GM18909 (cell line): ENCODE measurements around the gene FBXO2.

ENCODE experiments used
- ATAC-seq: cut with Tn5 transposase; IDR thresholded peaks from one replicate; pipeline ENCODE4 v1.9.1; 2021; ENCODE audit warnings: mild to moderate bottlenecking; ENCODE audit not compliant: unreplicated experiment, poor library complexity

FBXO2 gene

GRCh38 chr1:11682799-11683198 lies 28.6 kb upstream of the FBXO2 start:
- no peak for ATAC-seq

- ATAC-seq, result no peak
Observed at GRCh38 chr1:11682287-11682771, 28.1 kb upstream of the FBXO2 start.

GRCh38 chr1:11681071-11681771 lies 27.0 kb upstream of the FBXO2 start, which contains the start of gene MAD2L2:
TSS of gene MAD2L2 (minus strand) at chr1:11681148. CDS start at chr1:11680601, 547 bp downstream.
- ATAC-seq, result peak; percentile 86

GRCh38 chr1:11680270-11681070 lies 26.2 kb upstream of the FBXO2 start:
- ATAC-seq, result peak; percentile 18

GRCh38 chr1:11678442-11678841 lies 24.2 kb upstream of the FBXO2 start:
- ATAC-seq, result no peak

- no peak for ATAC-seq
Observed at GRCh38 chr1:11676386-11677103, 22.3 kb upstream of the FBXO2 start.

- ATAC-seq, result no peak
Observed at GRCh38 chr1:11675325-11675724, 21.1 kb upstream of the FBXO2 start.

- ATAC-seq, result no peak
Observed at GRCh38 chr1:11674488-11674887, 20.3 kb upstream of the FBXO2 start.

- ATAC-seq, result no peak
Observed at GRCh38 chr1:11673089-11673769, 19.0 kb upstream of the FBXO2 start.

GRCh38 chr1:11671544-11672286 lies 17.5 kb upstream of the FBXO2 start:
- no peak for ATAC-seq

- no peak for ATAC-seq
Observed at GRCh38 chr1:11671205-11671543, 16.9 kb upstream of the FBXO2 start.

GRCh38 chr1:11670747-11671146 lies 16.5 kb upstream of the FBXO2 start:
- no peak for ATAC-seq

GRCh38 chr1:11668516-11668915 lies 14.3 kb upstream of the FBXO2 start:
- ATAC-seq, result no peak

- ATAC-seq, result peak; percentile 48
Observed at GRCh38 chr1:11664336-11665065, 10.3 kb upstream of the FBXO2 start.

- ATAC-seq, result no peak
Observed at GRCh38 chr1:11661103-11661502, 6.9 kb upstream of the FBXO2 start.

- ATAC-seq, result no peak
Observed at GRCh38 chr1:11659748-11660147, 5.5 kb upstream of the FBXO2 start.

GRCh38 chr1:11658542-11658941 lies 4.3 kb upstream of the FBXO2 start:
- ATAC-seq, result no peak

GRCh38 chr1:11657654-11658053 lies 3.4 kb upstream of the FBXO2 start:
- no peak for ATAC-seq
